CD4-positive, alpha-beta memory T cell (primary cell): ENCODE results near the gene SIGLEC12. TPM values are rescaled to one million over a fixed set of nuclear protein-coding genes. Genes with fewer than 3 reads are reported as not detected.
"Not testable (repeated sequence)": the region's sequence is repeated elsewhere in the genome, so short reads cannot be mapped to it uniquely, and the experiment has no call there.

ENCODE experiments used
- CTCF ChIA-PET: fragments of 350-600 bp; sonication (Branson Sonifier 250); formaldehyde crosslinking; loops from one replicate; lab custom pipeline; 2021; ENCODE audit warnings: inconsistent platforms; ENCODE audit not compliant: partially characterized antibody; lab: Charles Lee
- POLR2A ChIA-PET: fragments of 350-600 bp; sonication (Branson Sonifier 250); formaldehyde crosslinking; loops from one replicate; lab custom pipeline; 2021; ENCODE audit not compliant: partially characterized antibody; lab: Charles Lee
- DNase-seq, 5 donors: peaks; one replicate each; pipeline versions ENCODE4 v3.0.0 to v3.0.0-alpha.2; 2020 to 2022; ENCODE audit warnings: mixed read lengths in 1 of 5
- H3K27ac ChIP-seq: one replicate; pipeline ENCODE4 v1.7.0; 2013; ENCODE audit warnings: low read depth, low read length
- H3K27me3 ChIP-seq: 2 replicates; pipeline ENCODE4 v1.7.0; 2013; ENCODE audit warnings: mild to moderate bottlenecking, low read length, moderate library complexity; ENCODE audit not compliant: insufficient read depth
- H3K36me3 ChIP-seq: 2 replicates; pipeline ENCODE4 v1.7.0; 2013; ENCODE audit warnings: mild to moderate bottlenecking, low read length, moderate library complexity; ENCODE audit not compliant: insufficient read depth
- H3K4me1 ChIP-seq: 2 replicates; pipeline ENCODE4 v1.7.0; 2013; ENCODE audit warnings: mild to moderate bottlenecking, low read length, moderate library complexity; ENCODE audit not compliant: insufficient read depth
- H3K4me3 ChIP-seq, 2 donors: one replicate each; pipeline ENCODE4 v1.7.0; 2013; ENCODE audit warnings: low read length in 2 of 2, mild to moderate bottlenecking in 1 of 2
- H3K9me3 ChIP-seq, 2 donors: one replicate each; pipeline ENCODE4 v1.7.0; 2013; ENCODE audit warnings: low read length in 2 of 2, control low read depth in 1 of 2; ENCODE audit not compliant: control insufficient read depth in 1 of 2
- H3K27ac Mint-ChIP-seq, 7 donors: one replicate each; pipeline ENCODE4 v1.8.0; 2020 to 2021; ENCODE audit warnings: mixed read lengths in 7 of 7, mild to moderate bottlenecking in 6 of 7, inconsistent platforms in 3 of 7, moderate library complexity in 3 of 7
- H3K27me3 Mint-ChIP-seq, 2 donors: one replicate each; pipeline ENCODE4 v1.8.0; 2020 to 2021; ENCODE audit warnings: mixed read lengths in 2 of 2
- H3K36me3 Mint-ChIP-seq, 2 donors: one replicate each; pipeline ENCODE4 v1.8.0; 2020 to 2021; ENCODE audit warnings: mixed read lengths in 2 of 2, inconsistent platforms in 1 of 2, mild to moderate bottlenecking in 1 of 2
- H3K4me1 Mint-ChIP-seq, 4 donors: one replicate each; pipeline ENCODE4 v1.8.0; 2020 to 2021; ENCODE audit warnings: mixed read lengths in 4 of 4, mild to moderate bottlenecking in 1 of 4
- H3K4me3 Mint-ChIP-seq, 8 donors: one replicate each; pipeline ENCODE4 v1.8.0; 2020 to 2021; ENCODE audit warnings: mixed read lengths in 8 of 8, mild to moderate bottlenecking in 7 of 8, moderate library complexity in 6 of 8, inconsistent platforms in 3 of 8
- H3K9me3 Mint-ChIP-seq, 8 donors: one replicate each; pipeline ENCODE4 v1.8.0; 2020 to 2021; ENCODE audit warnings: mixed read lengths in 8 of 8, mild to moderate bottlenecking in 5 of 8, inconsistent platforms in 3 of 8, moderate library complexity in 1 of 8
- intact Hi-C: fragments of 100-400 bp; cut with micrococcal nuclease; formaldehyde crosslinking; loops from one replicate; pipeline ENCODE4 v1.15.1; 2023
- polyA plus RNA-seq, 2 donors: library from polyadenylated mRNA; unstranded; fragments of 300-500 nt; fragmentation: Illumina TruSeq; gene quantifications; one replicate each; pipeline ENCODE4 v1.2.3, GENCODE V29; 2021
- total RNA-seq, 2 experiments: library from RNA; stranded (reverse); gene quantifications; one replicate each; pipeline ENCODE4 v1.2.3, GENCODE V29; 2021

The SIGLEC12 gene
- total and polyA plus RNA-seq, 4 experiments from 2014 or later, result not detected

- H3K27me3 ChIP-seq, H3K4me1 ChIP-seq, CTCF ChIA-PET, H3K36me3 Mint-ChIP-seq, POLR2A ChIA-PET, intact Hi-C loops, DNase-seq, H3K9me3 Mint-ChIP-seq, H3K9me3 ChIP-seq, H3K4me3 Mint-ChIP-seq, H3K27ac ChIP-seq, H3K36me3 ChIP-seq, H3K4me3 ChIP-seq: not testable (repeated sequence)
- Mint-ChIP-seq H3K27ac (peak overlapping the region in 1 of 7 donors; percentile 67), H3K27me3 (peaks cover 12 to 33% of the 10 kb centered on the region in 2 donors), H3K4me1 (peaks cover 2 to 18% (median 12%) of the 10 kb centered on the region in 4 donors)
These were observed 37.5 kb downstream of the SIGLEC12 start for GRCh38 chr19:51463976-51464581.

GRCh38 chr19:51462681-51463080, 38.9 kb downstream of the SIGLEC12 start:
- Mint-ChIP-seq H3K4me1 (peaks cover 2 to 21% (median 8%) of the 10 kb centered on the region in 4 donors), H3K27me3 (peaks cover 12 to 33% of the 10 kb centered on the region in 2 donors), H3K9me3 (no peaks in the 10 kb centered on the region), H3K36me3 (no peaks in the 10 kb centered on the region), H3K4me3 (no peak overlapping the region), H3K27ac (no peak overlapping the region)
- no peaks in the 10 kb centered on the region for H3K9me3 ChIP-seq
- intact Hi-C loops, result no loop called here
- H3K36me3 ChIP-seq, result no peaks in the 10 kb centered on the region
- H3K27me3 ChIP-seq, result peaks cover 10% of the 10 kb centered on the region
- no peaks in the 10 kb centered on the region for H3K4me1 ChIP-seq
- POLR2A ChIA-PET, result no interaction called here
- CTCF ChIA-PET, result interaction anchor here (0.6 to 1.3 kb wide), 2 partner anchors 8 to 11 kb away, joined by 3 read pairs; no protein-coding TSS in a partner anchor
- DNase-seq, result peak in 1 of 5 donors; percentile 28
- H3K4me3 ChIP-seq, result no peak overlapping the region
- no peak overlapping the region for H3K27ac ChIP-seq

- Mint-ChIP-seq H3K4me1 (peaks cover 2 to 18% (median 6%) of the 10 kb centered on the region in 4 donors), H3K36me3 (no peaks in the 10 kb centered on the region), H3K4me3 (no peak overlapping the region), H3K27ac (no peak overlapping the region), H3K9me3 (no peaks in the 10 kb centered on the region), H3K27me3 (peaks cover 12 to 29% of the 10 kb centered on the region in 2 donors)
- DNase-seq, result peak in 1 of 5 donors; percentile 17
- Histone ChIP-seq H3K27me3 (peaks cover 10% of the 10 kb centered on the region), H3K4me3 (no peak overlapping the region), H3K36me3 (no peaks in the 10 kb centered on the region), H3K9me3 (no peaks in the 10 kb centered on the region), H3K27ac (no peak overlapping the region), H3K4me1 (no peaks in the 10 kb centered on the region)
- ChIA-PET POLR2A (no interaction called here), CTCF (interaction anchor here (1.3 kb wide), 1 partner anchor 12 kb away, joined by 3 read pairs; no protein-coding TSS in a partner anchor)
- intact Hi-C loops, result no loop called here
These were observed 39.3 kb downstream of the SIGLEC12 start for GRCh38 chr19:51462276-51462675.

GRCh38 chr19:51461723-51462161, 39.9 kb downstream of the SIGLEC12 start:
- Mint-ChIP-seq H3K4me3 (no peak overlapping the region), H3K4me1 (peaks cover 2 to 18% (median 5%) of the 10 kb centered on the region in 4 donors), H3K27ac (no peak overlapping the region), H3K9me3 (no peaks in the 10 kb centered on the region), H3K27me3 (peaks cover 12 to 29% of the 10 kb centered on the region in 2 donors), H3K36me3 (no peaks in the 10 kb centered on the region)
- CTCF ChIA-PET, result no interaction called here
- no peak overlapping the region for H3K27ac ChIP-seq
- H3K9me3 ChIP-seq, result no peaks in the 10 kb centered on the region
- no peaks in the 10 kb centered on the region for H3K4me1 ChIP-seq
- POLR2A ChIA-PET, result no interaction called here
- H3K36me3 ChIP-seq, result no peaks in the 10 kb centered on the region
- intact Hi-C loops, result no loop called here
- no peak overlapping the region for H3K4me3 ChIP-seq
- peaks cover 10% of the 10 kb centered on the region for H3K27me3 ChIP-seq
- no peak for DNase-seq

- ChIA-PET CTCF (interaction anchor here (1.0 kb wide), 1 partner anchor 12 kb away, joined by 4 read pairs; no protein-coding TSS in a partner anchor), POLR2A (no interaction called here)
- Mint-ChIP-seq H3K27me3 (peaks cover 12 to 32% of the 10 kb centered on the region in 2 donors), H3K27ac (no peak overlapping the region), H3K9me3 (no peaks in the 10 kb centered on the region), H3K4me3 (no peak overlapping the region), H3K36me3 (no peaks in the 10 kb centered on the region), H3K4me1 (peaks cover 2 to 18% (median 5%) of the 10 kb centered on the region in 4 donors)
- Histone ChIP-seq H3K36me3 (no peaks in the 10 kb centered on the region), H3K4me3 (no peak overlapping the region), H3K9me3 (no peaks in the 10 kb centered on the region), H3K4me1 (no peaks in the 10 kb centered on the region), H3K27me3 (peaks cover 10% of the 10 kb centered on the region), H3K27ac (no peak overlapping the region)
- no peak for DNase-seq
- intact Hi-C loops, result no loop called here
These were observed 41.2 kb downstream of the SIGLEC12 start for GRCh38 chr19:51460164-51460992.

- POLR2A ChIA-PET, result no interaction called here
- peaks cover 7 to 23% of the 10 kb centered on the region in 2 donors for H3K27me3 Mint-ChIP-seq
These were observed 42.6 kb downstream of the SIGLEC12 start for GRCh38 chr19:51458899-51459505.

More at GRCh38 chr19:51458899-51459505, 42.6 kb downstream of the SIGLEC12 start:
- Mint-ChIP-seq H3K4me1 (peaks cover 2 to 13% (median 5%) of the 10 kb centered on the region in 4 donors), H3K9me3 (no peaks in the 10 kb centered on the region), H3K36me3 (no peaks in the 10 kb centered on the region), H3K4me3 (no peak overlapping the region), H3K27ac (peak overlapping the region in 1 of 7 donors; percentile 52)
- Histone ChIP-seq H3K4me1 (no peaks in the 10 kb centered on the region), H3K27ac (no peak overlapping the region), H3K4me3 (no peak overlapping the region), H3K36me3 (no peaks in the 10 kb centered on the region), H3K9me3 (no peaks in the 10 kb centered on the region), H3K27me3 (peaks cover 10% of the 10 kb centered on the region)
- CTCF ChIA-PET, result no interaction called here
- DNase-seq, result peak in 1 of 5 donors; percentile 14
- intact Hi-C loops, result no loop called here
